H1 (cell line): ENCODE results near the gene C17orf107. TPM values are rescaled to one million over a fixed set of nuclear protein-coding genes. Genes with fewer than 3 reads are reported as not detected.
A peak's percentile ranks its signal among the peaks of the same experiment; 100 is the strongest.

ENCODE experiments used
- CTCF ChIA-PET: fragments of 300-600 bp; sonication (Branson Sonifier 250); formaldehyde crosslinking; loops from one replicate; lab custom pipeline; 2021; ENCODE audit not compliant: partially characterized antibody; lab: Charles Lee
- POLR2A ChIA-PET: fragments of 300-600 bp; sonication (Branson Sonifier 250); formaldehyde crosslinking; loops from one replicate; lab custom pipeline; 2021; ENCODE audit warnings: inconsistent platforms; ENCODE audit not compliant: partially characterized antibody; lab: Charles Lee
- DNase-seq, 2 experiments: peaks; one replicate each; pipeline versions ENCODE4 v3.0.0 to v3.0.0-alpha.2; 2010 to 2022; ENCODE audit warnings: low spot score in 2 of 2, low read depth in 1 of 2, mixed read lengths in 1 of 2
- FAIRE-seq: peaks from 2 replicates; lab custom pipeline; 2011; peaks lifted over from hg19 to GRCh38; lab: Jason Lieb, UNC
- H2AFZ ChIP-seq: 2 replicates; pipeline ENCODE4 v1.8.1; 2012; ENCODE audit warnings: low read length, inconsistent platforms
- H2AK5ac ChIP-seq: 2 replicates; pipeline ENCODE4 v1.6.1; 2013; ENCODE audit warnings: low read depth, low read length
- H2BK120ac ChIP-seq: replicated peaks from 2 replicates; pipeline ENCODE3; 2013; ENCODE audit warnings: low read depth, low read length, inconsistent platforms
- H2BK12ac ChIP-seq: 2 replicates; pipeline ENCODE4 v1.6.1; 2013; ENCODE audit warnings: low read depth, low read length
- H2BK15ac ChIP-seq: 2 replicates; pipeline ENCODE4 v1.6.1; 2013; ENCODE audit warnings: low read length
- H2BK20ac ChIP-seq: 2 replicates; pipeline ENCODE4 v1.6.1; 2013; ENCODE audit warnings: low read length
- H2BK5ac ChIP-seq: 2 replicates; pipeline ENCODE4 v1.6.1; 2013; ENCODE audit warnings: low read depth, low read length
- H3K14ac ChIP-seq: 2 replicates; pipeline ENCODE4 v1.6.1; 2013; ENCODE audit warnings: inconsistent platforms; ENCODE audit not compliant: insufficient read length
- H3K18ac ChIP-seq: 2 replicates; pipeline ENCODE4 v1.6.1; 2013; ENCODE audit warnings: low read length; ENCODE audit errors: extremely low read depth
- H3K23ac ChIP-seq: 2 replicates; pipeline ENCODE4 v1.6.1; 2013; ENCODE audit warnings: inconsistent platforms; ENCODE audit not compliant: insufficient read length
- H3K23me2 ChIP-seq: 2 replicates; pipeline ENCODE4 v1.6.1; 2013; ENCODE audit warnings: low read depth, low read length
- H3K27ac ChIP-seq: 2 replicates; pipeline ENCODE4 v1.6.1; 2011; ENCODE audit warnings: low read depth, low read length, inconsistent platforms
- H3K27me3 ChIP-seq, 4 experiments: replicated peaks in 1 of 4; 1 replicate in 1 of 4; 2 replicates in 3 of 4; pipeline versions ENCODE4 v1.6.1 to v1.8.1; 2011 to 2013; ENCODE audit warnings: low read length in 3 of 4, mild to moderate bottlenecking in 3 of 4, inconsistent platforms in 2 of 4, mixed read lengths in 2 of 4, moderate library complexity in 1 of 4; ENCODE audit not compliant: control insufficient read depth in 3 of 4, insufficient read depth in 3 of 4; ENCODE audit errors: extremely low read depth in 1 of 4
- H3K36me3 ChIP-seq, 4 experiments: 2 replicates each; pipeline versions ENCODE4 v1.6.1 to v1.8.1; 2011 to 2013; ENCODE audit warnings: mild to moderate bottlenecking in 4 of 4, low read length in 3 of 4, moderate library complexity in 2 of 4, control low read depth in 1 of 4, inconsistent platforms in 1 of 4; ENCODE audit not compliant: insufficient read depth in 4 of 4, control insufficient read depth in 2 of 4
- H3K4ac ChIP-seq: replicated peaks from 2 replicates; pipeline ENCODE3; 2013; ENCODE audit warnings: low read length, low read depth, mixed read lengths, inconsistent platforms; ENCODE audit not compliant: insufficient read length
- H3K4me1 ChIP-seq, 4 experiments: replicated peaks in 1 of 4; 1 replicate in 1 of 4; 2 replicates in 3 of 4; pipeline versions ENCODE4 v1.6.1 to v1.8.1; 2011 to 2013; ENCODE audit warnings: low read length in 3 of 4, inconsistent platforms in 2 of 4, mixed read lengths in 1 of 4; ENCODE audit not compliant: insufficient read depth in 4 of 4, control insufficient read depth in 3 of 4
- H3K4me2 ChIP-seq, 2 experiments: 2 replicates each; pipeline versions ENCODE4 v1.6.1 to v1.8.1; 2011 to 2013; ENCODE audit warnings: low read depth in 2 of 2, low read length in 2 of 2, control low read depth in 1 of 2, inconsistent platforms in 1 of 2, mild to moderate bottlenecking in 1 of 2; ENCODE audit not compliant: insufficient read depth in 1 of 2
- H3K4me3 ChIP-seq, 4 experiments: fragments of 200-600, 300-600 bp in 1 of 4; sonication (generic), shearing (Covaris generic), sonication (Bioruptor Twin) in 1 of 4; 2 replicates each; pipeline versions ENCODE4 v1.5.1 to v1.8.1; 2011 to 2016; ENCODE audit warnings: low read length in 4 of 4, low read depth in 3 of 4, control low read depth in 2 of 4, inconsistent platforms in 2 of 4, mild to moderate bottlenecking in 2 of 4, mixed read lengths in 1 of 4, moderate library complexity in 1 of 4; ENCODE audit not compliant: insufficient read depth in 2 of 4; ENCODE audit errors: extremely low read depth in 1 of 4
- H3K56ac ChIP-seq: replicated peaks from 2 replicates; pipeline ENCODE3; 2013; ENCODE audit warnings: low read depth, mild to moderate bottlenecking, mixed read lengths, low read length, inconsistent platforms; ENCODE audit not compliant: insufficient read length
- H3K79me1 ChIP-seq: 2 replicates; pipeline ENCODE4 v1.6.1; 2013; ENCODE audit warnings: low read depth, low read length, control low read depth
- H3K79me2 ChIP-seq, 2 experiments: 2 replicates each; pipeline versions ENCODE4 v1.6.1 to v1.8.1; 2012 to 2013; ENCODE audit warnings: low read length in 2 of 2, mild to moderate bottlenecking in 2 of 2, inconsistent platforms in 1 of 2; ENCODE audit not compliant: insufficient read depth in 2 of 2, control insufficient read depth in 1 of 2
- H3K9ac ChIP-seq, 4 experiments: replicated peaks in 1 of 4; 1 replicate in 1 of 4; 2 replicates in 3 of 4; pipeline versions ENCODE4 v1.6.1 to v1.8.1; 2011 to 2013; ENCODE audit warnings: low read depth in 3 of 4, low read length in 3 of 4, control low read depth in 2 of 4, mild to moderate bottlenecking in 2 of 4, moderate library complexity in 2 of 4, inconsistent platforms in 1 of 4; ENCODE audit errors: extremely low read depth in 1 of 4
- H3K9me3 ChIP-seq, 2 experiments: 2 replicates each; pipeline versions ENCODE4 v1.6.1 to v1.8.1; 2012 to 2013; ENCODE audit warnings: mild to moderate bottlenecking in 2 of 2, moderate library complexity in 2 of 2, control low read depth in 1 of 2, inconsistent platforms in 1 of 2, low read depth in 1 of 2, low read length in 1 of 2, mixed read lengths in 1 of 2; ENCODE audit not compliant: insufficient read depth in 2 of 2
- H4K20me1 ChIP-seq, 2 experiments: replicated peaks in 1 of 2; 2 replicates each; pipeline versions ENCODE3 to v1.8.1; 2011 to 2013; ENCODE audit warnings: inconsistent platforms in 2 of 2, low read length in 2 of 2, mild to moderate bottlenecking in 1 of 2; ENCODE audit not compliant: insufficient read depth in 2 of 2, control insufficient read depth in 1 of 2
- H4K5ac ChIP-seq: 2 replicates; pipeline ENCODE4 v1.6.1; 2013; ENCODE audit warnings: low read length, low read depth, mixed read lengths, inconsistent platforms; ENCODE audit not compliant: insufficient read length
- H4K8ac ChIP-seq: 2 replicates; pipeline ENCODE4 v1.8.0; 2013; ENCODE audit warnings: mild to moderate bottlenecking, moderate library complexity, low read length, inconsistent platforms; ENCODE audit not compliant: insufficient read depth; ENCODE audit errors: extremely low read depth
- H4K91ac ChIP-seq: replicated peaks from 2 replicates; pipeline ENCODE3; 2013; ENCODE audit warnings: low read length, mixed read lengths, inconsistent platforms; ENCODE audit not compliant: insufficient read length
- KDM5A ChIP-seq: fragments of 200-600 bp; IDR thresholded peaks from 2 replicates; pipeline ENCODE4 v1.7.1; 2012; ENCODE audit warnings: mild to moderate bottlenecking, low read length, inconsistent platforms, mixed read lengths
- RNF2 ChIP-seq: fragments of 200-900, 300-1000 bp; sonication (generic); IDR thresholded peaks from 2 replicates; pipeline ENCODE4 v1.7.1; 2016; ENCODE audit warnings: borderline replicate concordance, low read depth, mild to moderate bottlenecking, antibody characterized with exemption, low read length; ENCODE audit not compliant: poor library complexity, severe bottlenecking; ENCODE audit errors: missing control alignments
- TAF7 ChIP-seq: optimal IDR thresholded peaks from 2 replicates; pipeline ENCODE3; 2011; ENCODE audit warnings: low read depth, mild to moderate bottlenecking, inconsistent platforms, low read length, moderate library complexity, borderline replicate concordance
- WGBS, 2 experiments: shearing (Covaris generic) in 1 of 2; methylation state at CpG; one replicate each; pipeline versions ENCODE4 v1.1.6 to v1.1.7; 2013 to 2015; ENCODE audit warnings: low lambda C conversion rate in 2 of 2, mixed read lengths in 2 of 2, inconsistent platforms in 1 of 2, low coverage in 1 of 2, missing lambda C conversion rate in 1 of 2; ENCODE audit not compliant: insufficient replicate concordance in 2 of 2, insufficient coverage in 1 of 2, insufficient read length in 1 of 2; ENCODE audit errors: extremely low coverage in 1 of 2, missing lambda C conversion rate in 1 of 2; 5-methylcytosine and 5-hydroxymethylcytosine counted together
- polyA plus RNA-seq, 7 experiments: library from polyadenylated mRNA; depleted of rRNA in 3 of 7; stranded (reverse) in 5 of 7; unstranded in 2 of 7; fragments of >200 nt in 5 of 7; fragments of 200-250 nt in 2 of 7; gene quantifications; 1 replicate in 5 of 7; 2 replicates in 1 of 7; 4 replicates in 1 of 7; pipeline versions ENCODE4 v1.2.1 to v1.2.3, GENCODE V29; 2011 to 2013; ENCODE audit warnings: missing spikeins in 2 of 7, mixed read lengths in 2 of 7
- total RNA-seq: library from RNA; stranded (reverse); fragmentation: NEBNext Ultra II Directional; extraction: Animal tissue kit (Norgen Biotek cat#: 25700); gene quantifications from 2 replicates; pipeline ENCODE4 v1.2.1, GENCODE V29; 2021

Gene C17orf107
- total and polyA plus RNA-seq, 2 of the 8 experiments (the other 6 are each of a cell fraction or from before 2014, with no cell fraction given), result 0.39 to 0.45 TPM

DNA sequence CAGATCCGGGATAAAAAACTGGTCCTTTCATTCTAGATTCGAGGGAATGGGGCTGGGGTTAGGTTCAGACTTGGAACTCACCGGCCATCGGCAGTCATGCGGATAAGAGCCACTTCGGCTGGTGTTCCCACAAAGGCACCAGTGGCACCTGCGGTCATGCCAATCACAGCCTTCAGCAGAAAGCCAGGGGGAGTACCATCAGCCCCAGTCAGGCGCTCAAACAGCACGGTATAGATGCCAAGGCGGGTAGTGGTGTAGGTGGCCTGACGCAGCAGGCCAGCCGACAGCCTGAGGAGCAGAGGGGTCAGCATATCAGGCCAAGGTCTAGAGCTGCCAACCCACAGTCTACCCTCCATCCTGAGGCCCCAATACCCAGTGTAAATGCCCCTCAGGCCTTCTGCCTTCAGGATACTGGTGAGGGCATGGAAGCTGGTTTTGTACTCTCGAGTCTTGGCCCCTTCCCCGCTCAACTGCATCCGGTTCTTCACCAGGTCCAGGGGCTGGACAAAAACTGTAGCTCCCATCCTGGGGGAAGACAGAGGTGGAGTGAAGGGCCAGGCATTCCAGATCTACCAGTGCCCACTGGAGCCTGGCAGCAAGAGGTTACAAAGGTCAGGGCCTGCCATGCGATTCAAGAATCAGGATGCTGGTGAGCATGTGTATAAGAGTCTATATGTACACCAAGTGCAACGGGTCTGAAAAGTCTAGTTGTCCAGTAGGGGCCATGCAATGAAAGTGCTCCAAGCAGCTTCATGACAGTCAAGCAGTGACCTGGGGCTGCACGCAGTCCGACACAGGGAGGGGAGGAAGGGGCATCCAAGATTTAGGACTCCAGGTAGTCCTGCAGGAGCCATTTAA, 39.6 kb downstream of the C17orf107 start:
- Histone ChIP-seq H3K4me2 (peak overlapping the region; percentile 93 to 96), H3K56ac (peak overlapping the region; percentile 50), H3K14ac (no peak overlapping the region), H3K27me3 (no peaks in the 10 kb centered on the region), H3K9ac (peak overlapping the region; percentile 68 to 93 (median 86)), H3K4ac (peak overlapping the region; percentile 0), H2BK12ac (peak overlapping the region; percentile 39; the same call in 1 of the 2 replicates), H2BK5ac (peak overlapping the region; percentile 97), H3K4me1 (peaks cover 0 to 11% (median 7%) of the 10 kb centered on the region in 4 experiments; a peak in 5 of 7 replicates), H3K79me1 (peaks cover 9% of the 10 kb centered on the region), H4K8ac (peak overlapping the region; percentile 92; the same call in 1 of the 2 replicates), H4K91ac (no peak overlapping the region), H3K23me2 (peaks cover 15% of the 10 kb centered on the region; the same call in 1 of the 2 replicates), H3K27ac (peak overlapping the region; percentile 88), H2BK20ac (no peak overlapping the region), H3K36me3 (peaks cover 13 to 29% (median 20%) of the 10 kb centered on the region in 4 experiments), H3K4me3 (peak overlapping the region; percentile 85 to 94 (median 90)), H2BK15ac (0 out of 2 replicates have a peak overlapping the region, but pooled peaks have one; percentile 46), H3K18ac (peak overlapping the region; percentile 41), H2AFZ (no peak overlapping the region), H3K9me3 (no peaks in the 10 kb centered on the region), H4K5ac (no peak overlapping the region), H2AK5ac (peak overlapping the region; percentile 61; the same call in 1 of the 2 replicates), H4K20me1 (peaks cover 0 to 6% of the 10 kb centered on the region in 2 experiments), H3K79me2 (peaks cover 0 to 30% of the 10 kb centered on the region in 2 experiments; a peak in 3 of 4 replicates), H3K23ac (no peak overlapping the region), H2BK120ac (no peak overlapping the region)
- DNase-seq (no peak), FAIRE-seq (no peak)
- TF ChIP-seq KDM5A (0 out of 2 replicates have a peak, but pooled peaks have one; percentile 3), TAF7 (no peak), RNF2 (no peak)
- ChIA-PET POLR2A (interaction anchor here (0.9 to 27.4 kb wide), 15 partner anchors 10 to 131 kb away, joined by 3 to 987 read pairs (median 9); partner anchors contain the start of genes C17orf107, CAMTA2, CHRNE and ENO3), CTCF (interaction anchor here (0.7 to 5.9 kb wide), 12 partner anchors 10 to 207 kb away, joined by 3 to 26 read pairs (median 4); partner anchors contain the start of genes CHRNE, ENO3, MED11 and SPAG7)
- 72% methylated on average over 19 of the region's 19 CpGs; no CpG with 5 or more reads in 1 of the 2 experiments for WGBS, 2 experiments
